Measurements from ENCODE around the gene PLPPR5.

- TF ChIP-seq CTCF (IDR thresholded peaks at IDR 0.05; ENCODE audit: borderline replicate concordance, extremely low read depth, low read length, poor library complexity, severe bottlenecking) (no peak), EZH2 (IDR thresholded peaks at IDR 0.05; ENCODE audit: borderline replicate concordance, low read depth, low read length, severe bottlenecking) (no peak)
Observed at GRCh38 chr1:98881901-98882300, 122.8 kb downstream of the PLPPR5 start.

Data from DND-41 (cell line).